Measurements from ENCODE around the gene SLC35G2.
"Not testable (repeated sequence)": the region's sequence is repeated elsewhere in the genome, so short reads cannot be mapped to it uniquely, and the experiment has no call there.

Gene SLC35G2

GRCh38 chr3:136818769-136819391 lies at the start of gene SLC35G2:
Gene SLC35G2 (plus strand): TSS chr3:136819126. CDS start chr3:136854461, 35,335 bp downstream.
- DNase-seq: peak; percentile 57

DNA sequence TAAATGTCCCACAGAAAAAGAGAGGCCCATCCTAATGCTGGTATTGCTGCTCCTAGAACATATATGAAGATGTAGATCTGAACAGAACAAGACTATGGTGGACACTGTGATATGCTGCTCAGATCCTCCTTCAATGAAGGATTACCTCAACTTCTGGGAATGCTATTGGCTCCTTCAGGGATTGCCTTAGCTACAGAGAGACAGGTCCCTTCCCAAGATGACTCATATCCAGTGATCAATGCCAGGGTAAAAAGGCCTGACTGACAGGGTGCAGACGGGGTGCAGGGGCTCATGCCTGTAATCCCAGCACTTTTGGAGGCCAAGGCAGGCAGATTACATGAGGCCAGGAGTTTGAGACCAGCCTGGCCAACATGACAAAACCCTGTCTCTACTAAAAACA lies 46.2 kb upstream of the SLC35G2 start:
- peak; percentile 37 for DNase-seq

GRCh38 chr3:136778865-136779264 lies 40.1 kb upstream of the SLC35G2 start:
- DNase-seq: peak; percentile 10

GRCh38 chr3:136780741-136781140 lies 38.2 kb upstream of the SLC35G2 start:
- no peak for DNase-seq

- no peak for DNase-seq
Observed at GRCh38 chr3:136783708-136784191, 35.2 kb upstream of the SLC35G2 start.

- DNase-seq: peak; percentile 32
Observed at GRCh38 chr3:136787349-136787748, 31.6 kb upstream of the SLC35G2 start.

DNA sequence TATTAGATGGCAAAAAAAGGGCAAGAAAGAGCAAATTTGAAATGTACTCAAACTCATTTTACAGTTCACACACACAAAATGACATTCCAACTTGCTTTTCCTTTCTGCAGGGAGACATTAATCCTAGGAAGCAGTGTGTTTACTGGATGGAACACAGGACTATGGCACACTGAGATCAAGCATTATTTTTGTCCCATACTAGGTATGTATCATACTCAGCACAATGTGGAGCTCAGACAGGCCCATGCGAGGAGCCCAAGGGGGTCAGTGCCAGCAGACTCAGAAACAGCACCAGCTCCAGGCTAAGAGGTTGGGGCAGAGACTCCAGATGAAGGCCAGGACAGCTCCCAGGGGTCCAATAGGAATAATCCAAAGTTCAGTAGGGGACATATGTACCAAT lies 30.8 kb upstream of the SLC35G2 start:
- no peak for DNase-seq

- no peak for DNase-seq
Observed at GRCh38 chr3:136789976-136790375, 28.9 kb upstream of the SLC35G2 start.

GRCh38 chr3:136790786-136791185 lies 28.1 kb upstream of the SLC35G2 start:
- no peak for DNase-seq

GRCh38 chr3:136792556-136793330 lies 26.2 kb upstream of the SLC35G2 start:
- DNase-seq: no peak

- DNase-seq: not testable (repeated sequence)
Observed at GRCh38 chr3:136801146-136801545, 17.8 kb upstream of the SLC35G2 start.

- peak; percentile 12 for DNase-seq
Observed at GRCh38 chr3:136802481-136802996, 16.4 kb upstream of the SLC35G2 start.

DNA sequence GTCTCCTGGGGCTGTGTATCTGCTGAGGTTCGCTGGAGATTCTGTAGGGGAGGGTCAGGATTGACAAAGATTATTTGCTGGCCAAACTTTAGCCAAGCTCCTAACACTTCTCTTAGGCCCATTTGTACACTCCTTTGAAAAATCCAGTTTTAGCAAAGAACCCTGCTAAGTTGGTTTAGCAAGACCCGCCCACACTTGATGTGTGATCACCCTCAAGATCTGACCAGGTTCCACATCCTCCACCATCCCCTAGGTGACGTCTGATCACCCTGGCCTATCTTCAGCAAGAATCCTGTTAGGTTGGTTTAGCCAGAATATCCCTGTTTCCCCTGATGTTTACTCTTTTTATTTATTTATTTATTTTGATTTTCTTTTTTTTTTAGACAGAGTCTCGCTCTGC lies 14.8 kb upstream of the SLC35G2 start:
- DNase-seq: no peak

GRCh38 chr3:136804813-136805212 lies 14.1 kb upstream of the SLC35G2 start:
- no peak for DNase-seq

DNA sequence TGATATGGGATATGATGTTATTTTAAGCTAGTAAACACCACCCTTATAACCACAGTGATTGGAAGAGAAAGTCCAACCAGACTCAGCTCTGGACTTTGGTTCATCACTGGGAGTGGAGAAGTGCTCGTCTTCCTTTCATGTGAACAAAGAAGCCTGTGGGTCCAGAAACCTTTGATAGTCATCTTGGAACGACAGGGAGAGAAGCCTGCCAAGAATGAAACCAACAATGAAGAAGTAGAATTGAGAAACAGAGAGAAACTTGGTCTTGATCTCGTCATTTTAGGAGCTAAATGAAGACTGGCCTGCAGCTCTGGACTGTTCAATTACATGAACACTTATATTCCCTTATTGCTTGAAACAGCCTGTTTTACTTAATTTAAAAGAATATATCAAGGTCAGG lies 13.1 kb upstream of the SLC35G2 start:
- DNase-seq: no peak

- DNase-seq: no peak
Observed at GRCh38 chr3:136811701-136812100, 7.2 kb upstream of the SLC35G2 start.

- DNase-seq: no peak
Observed at GRCh38 chr3:136817448-136817847, 1.5 kb upstream of the SLC35G2 start.

- DNase-seq: peak; percentile 82
Observed at GRCh38 chr3:136818191-136818768, 646 bp upstream of the SLC35G2 start.

- DNase-seq: peak; percentile 82
Observed at GRCh38 chr3:136819392-136819730, 435 bp downstream of the SLC35G2 start.

GRCh38 chr3:136819731-136820679 lies 1.1 kb downstream of the SLC35G2 start:
- peak; percentile 54 for DNase-seq

DNA sequence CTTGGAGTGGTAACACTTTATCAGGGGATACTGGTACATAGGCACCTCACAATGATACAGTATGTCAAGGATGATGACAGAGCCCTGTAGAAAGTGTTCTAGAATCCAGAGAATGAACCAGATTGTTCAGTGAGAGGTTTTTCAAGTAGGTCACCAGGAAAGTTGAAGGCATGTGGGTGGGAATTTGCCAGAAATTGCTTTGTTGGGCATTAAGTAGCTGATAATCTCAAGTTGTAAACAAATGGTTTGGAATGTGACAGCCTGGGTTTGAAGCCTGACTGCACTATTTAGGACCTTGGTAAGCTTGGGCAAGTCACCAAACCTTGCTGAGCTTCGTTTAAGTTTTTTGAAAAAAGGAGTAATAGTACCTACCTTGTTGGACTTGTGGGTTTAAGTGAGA lies 12.5 kb downstream of the SLC35G2 start:
- no peak for DNase-seq

- DNase-seq: no peak
Observed at GRCh38 chr3:136835089-136835812, 16.3 kb downstream of the SLC35G2 start.
